Fibroblast of lung (primary cell): ENCODE results near the gene PTPN14.

Experiments
- EZH2 ChIP-seq: IDR thresholded peaks from 2 replicates; pipeline ENCODE4 v1.5.1; 2012; ENCODE audit warnings: low read length, control low read depth, mild to moderate bottlenecking; ENCODE audit errors: missing control alignments
- TF ChIP-seq, protein P1 (sequence below), 2 donors: IDR thresholded peaks in 1 of 2; conservative IDR thresholded peaks in 1 of 2; 1 replicate in 1 of 2; 2 replicates in 1 of 2; pipeline ENCODE4 v1.5.1; 2011 to 2012; ENCODE audit warnings: low read length in 2 of 2, control low read depth in 1 of 2, inconsistent platforms in 1 of 2, low read depth in 1 of 2, mild to moderate bottlenecking in 1 of 2

DNA sequence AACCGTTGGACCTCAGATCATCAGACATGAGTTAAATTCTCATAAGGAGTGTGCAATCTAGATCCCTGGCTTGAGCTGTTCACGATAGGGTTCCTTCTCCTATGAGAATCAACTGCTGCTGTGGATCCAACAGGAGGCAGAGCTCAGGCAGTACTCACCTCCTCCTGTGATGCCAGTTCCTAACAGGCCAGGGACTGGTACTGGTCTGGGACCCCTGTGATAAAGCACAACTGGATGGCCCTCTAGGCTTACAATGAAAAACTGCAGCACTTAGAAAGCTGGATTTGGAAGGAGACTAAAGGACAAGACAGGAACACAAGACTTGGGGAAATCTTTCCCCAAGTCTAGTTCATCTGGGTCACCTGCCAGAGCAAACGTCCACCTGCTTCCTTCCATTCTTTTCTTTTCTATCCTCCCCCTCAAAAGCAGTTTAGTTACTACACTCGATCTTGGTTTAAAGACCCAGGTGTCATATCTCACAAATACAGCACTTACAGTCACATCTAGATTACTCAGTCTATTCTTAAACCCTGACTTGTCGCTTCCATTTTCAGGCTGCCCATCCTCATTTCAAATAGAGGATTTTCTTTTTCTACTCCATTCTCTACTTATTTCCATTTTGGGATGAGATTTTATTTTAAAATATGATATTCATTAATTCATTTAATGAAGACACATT, 59.8 kb downstream of the PTPN14 start:
- TF ChIP-seq, protein P1, sequence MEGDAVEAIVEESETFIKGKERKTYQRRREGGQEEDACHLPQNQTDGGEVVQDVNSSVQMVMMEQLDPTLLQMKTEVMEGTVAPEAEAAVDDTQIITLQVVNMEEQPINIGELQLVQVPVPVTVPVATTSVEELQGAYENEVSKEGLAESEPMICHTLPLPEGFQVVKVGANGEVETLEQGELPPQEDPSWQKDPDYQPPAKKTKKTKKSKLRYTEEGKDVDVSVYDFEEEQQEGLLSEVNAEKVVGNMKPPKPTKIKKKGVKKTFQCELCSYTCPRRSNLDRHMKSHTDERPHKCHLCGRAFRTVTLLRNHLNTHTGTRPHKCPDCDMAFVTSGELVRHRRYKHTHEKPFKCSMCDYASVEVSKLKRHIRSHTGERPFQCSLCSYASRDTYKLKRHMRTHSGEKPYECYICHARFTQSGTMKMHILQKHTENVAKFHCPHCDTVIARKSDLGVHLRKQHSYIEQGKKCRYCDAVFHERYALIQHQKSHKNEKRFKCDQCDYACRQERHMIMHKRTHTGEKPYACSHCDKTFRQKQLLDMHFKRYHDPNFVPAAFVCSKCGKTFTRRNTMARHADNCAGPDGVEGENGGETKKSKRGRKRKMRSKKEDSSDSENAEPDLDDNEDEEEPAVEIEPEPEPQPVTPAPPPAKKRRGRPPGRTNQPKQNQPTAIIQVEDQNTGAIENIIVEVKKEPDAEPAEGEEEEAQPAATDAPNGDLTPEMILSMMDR (conservative IDR thresholded peaks at IDR 0.05 in 1 of 2, IDR thresholded peaks at IDR 0.05 in 1 of 2; ENCODE audit: low read depth in 1 of 2, low read length in 2 of 2) = no peak
- TF ChIP-seq EZH2 = no peak
